Panc1 (cell line): ENCODE results near the gene SH3PXD2A. TPM values are rescaled to one million over a fixed set of nuclear protein-coding genes. Genes with fewer than 3 reads are reported as not detected.

Source experiments
- ATAC-seq: fragments of 200-7000 bp; cut with Tn5 transposase; 2 replicates; pipeline ENCODE4 v1.9.1; 2020; ENCODE audit warnings: mild to moderate bottlenecking, moderate library complexity
- BruUV-seq: library from RNA; stranded (reverse); fragments of 400-500 nt; replicated peaks from 2 replicates; lab custom pipeline; 2021; lab: Mats Ljungman, UMichigan
- CTCF ChIA-PET: fragments of 300-600 bp; sonication (Branson Sonifier 250); formaldehyde crosslinking; loops from one replicate; lab custom pipeline; 2022; ENCODE audit warnings: antibody characterized with exemption; lab: Charles Lee
- POLR2A ChIA-PET: fragments of 300-600 bp; sonication (Branson Sonifier 250); formaldehyde crosslinking; loops from one replicate; lab custom pipeline; 2022; ENCODE audit warnings: antibody characterized with exemption; lab: Charles Lee
- DNase-seq: peaks from one replicate; pipeline ENCODE4 v3.0.0-alpha.2; 2010; ENCODE audit warnings: low read depth, low spot score
- H3K27ac ChIP-seq: 2 replicates; pipeline ENCODE4 v1.5.1; 2011; ENCODE audit warnings: mild to moderate bottlenecking, low read length, inconsistent platforms
- H3K27me3 ChIP-seq: fragments of 200-500 bp; sonication (Bioruptor generic); 2 replicates; pipeline ENCODE4 v1.6.0; 2014; ENCODE audit warnings: low read length, inconsistent platforms; ENCODE audit not compliant: control insufficient read depth, insufficient read depth
- H3K36me3 ChIP-seq: fragments of 200-500 bp; sonication (Bioruptor generic); 2 replicates; pipeline ENCODE4 v1.5.1; 2014; ENCODE audit warnings: inconsistent platforms, mild to moderate bottlenecking, low read length, moderate library complexity; ENCODE audit not compliant: control insufficient read depth, insufficient read depth
- H3K4me1 ChIP-seq: 2 replicates; pipeline ENCODE4 v1.5.1; 2011; ENCODE audit warnings: inconsistent platforms, mild to moderate bottlenecking, low read length, moderate library complexity; ENCODE audit not compliant: control insufficient read depth, insufficient read depth
- H3K4me3 ChIP-seq, 2 experiments: 2 replicates each; pipeline ENCODE4 v1.5.1; 2011 to 2012; ENCODE audit warnings: low read depth in 2 of 2, low read length in 2 of 2, mild to moderate bottlenecking in 2 of 2, inconsistent platforms in 1 of 2, moderate library complexity in 1 of 2
- H3K9me3 ChIP-seq: fragments of 200-500 bp; sonication (Bioruptor generic); 2 replicates; pipeline ENCODE4 v1.5.1; 2014; ENCODE audit warnings: low read depth, mild to moderate bottlenecking, inconsistent platforms, low read length, moderate library complexity; ENCODE audit not compliant: control insufficient read depth, insufficient read depth
- POLR2AphosphoS5 ChIP-seq: IDR thresholded peaks from 2 replicates; pipeline ENCODE4 v1.6.1; 2012; ENCODE audit warnings: mild to moderate bottlenecking, low read depth, low read length, moderate library complexity
- REST ChIP-seq, 2 experiments: IDR thresholded peaks; 2 replicates each; pipeline ENCODE4 v1.6.1; 2011 to 2012; ENCODE audit warnings: low read depth in 2 of 2, control low read depth in 1 of 2, low read length in 1 of 2, mild to moderate bottlenecking in 1 of 2, moderate library complexity in 1 of 2; ENCODE audit not compliant: insufficient read depth in 1 of 2
- SIN3A ChIP-seq: IDR thresholded peaks from 2 replicates; pipeline ENCODE4 v1.6.1; 2012; ENCODE audit warnings: low read depth, mild to moderate bottlenecking, low read length, moderate library complexity, borderline replicate concordance; ENCODE audit not compliant: insufficient read depth
- TCF7L2 ChIP-seq: IDR thresholded peaks from 2 replicates; pipeline ENCODE4 v1.6.1; 2011; ENCODE audit warnings: mild to moderate bottlenecking, low read depth, low read length, inconsistent platforms
- in situ Hi-C: cut with HindIII; loops from 2 replicates; pipeline ENCODE4 v1.10.0; 2016; ENCODE audit warnings: low sequenced_read_pairs, low pct_unique_long_range_greater_than_20kb
- intact Hi-C: fragments of 100-400 bp; cut with micrococcal nuclease; formaldehyde crosslinking; loops from one replicate; pipeline ENCODE4 v1.10.0; 2022; ENCODE audit not compliant: unreplicated experiment
- total RNA-seq: library from RNA; stranded (reverse); gene quantifications from one replicate; pipeline ENCODE4 v1.2.1, GENCODE V29; 2021; ENCODE audit not compliant: unreplicated experiment
- TF ChIP-seq, protein P1 (sequence below): fragments of 450-650 bp; IDR thresholded peaks from 2 replicates; pipeline ENCODE4 v1.5.1; 2017; ENCODE audit warnings: mild to moderate bottlenecking

Gene SH3PXD2A
- total RNA-seq, 1 experiment from 2014 or later = 5.7 TPM

DNA sequence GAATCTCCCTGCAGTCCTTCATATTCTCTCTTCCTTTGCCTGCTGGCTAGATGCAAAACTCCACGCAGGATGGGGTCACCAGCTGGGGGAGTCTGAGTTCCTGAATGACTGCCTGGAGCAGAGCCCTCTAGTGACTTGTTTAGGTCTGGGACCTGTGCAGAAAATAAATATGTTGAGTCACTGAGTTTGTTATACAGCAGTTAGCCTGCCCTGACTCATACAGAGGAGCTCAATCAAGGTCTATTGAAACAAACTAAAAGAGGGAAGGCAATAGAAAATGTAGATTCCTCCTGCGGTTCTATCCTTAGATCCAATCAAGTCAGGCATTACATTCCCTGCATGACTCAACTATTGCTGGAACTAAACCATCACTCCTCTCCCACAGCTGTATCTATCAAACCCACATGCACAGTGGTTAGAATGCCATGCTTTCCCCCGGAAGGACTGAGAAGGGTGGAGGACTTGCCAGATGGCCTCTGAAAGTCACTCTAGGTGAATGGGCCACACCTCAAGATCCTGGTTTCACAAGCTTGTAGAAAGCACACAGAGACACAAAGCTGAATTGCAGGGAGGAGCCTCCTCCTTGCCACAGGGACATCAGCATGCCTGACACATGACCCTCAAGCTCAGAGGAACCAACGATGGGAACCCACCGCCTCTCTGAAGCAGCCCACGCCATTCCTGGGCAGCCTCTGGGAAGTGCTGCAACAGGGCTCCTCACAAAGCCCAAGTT lies 73.9 kb downstream of the SH3PXD2A start:
- no peak for TF ChIP-seq TCF7L2
- TF ChIP-seq, protein P1, sequence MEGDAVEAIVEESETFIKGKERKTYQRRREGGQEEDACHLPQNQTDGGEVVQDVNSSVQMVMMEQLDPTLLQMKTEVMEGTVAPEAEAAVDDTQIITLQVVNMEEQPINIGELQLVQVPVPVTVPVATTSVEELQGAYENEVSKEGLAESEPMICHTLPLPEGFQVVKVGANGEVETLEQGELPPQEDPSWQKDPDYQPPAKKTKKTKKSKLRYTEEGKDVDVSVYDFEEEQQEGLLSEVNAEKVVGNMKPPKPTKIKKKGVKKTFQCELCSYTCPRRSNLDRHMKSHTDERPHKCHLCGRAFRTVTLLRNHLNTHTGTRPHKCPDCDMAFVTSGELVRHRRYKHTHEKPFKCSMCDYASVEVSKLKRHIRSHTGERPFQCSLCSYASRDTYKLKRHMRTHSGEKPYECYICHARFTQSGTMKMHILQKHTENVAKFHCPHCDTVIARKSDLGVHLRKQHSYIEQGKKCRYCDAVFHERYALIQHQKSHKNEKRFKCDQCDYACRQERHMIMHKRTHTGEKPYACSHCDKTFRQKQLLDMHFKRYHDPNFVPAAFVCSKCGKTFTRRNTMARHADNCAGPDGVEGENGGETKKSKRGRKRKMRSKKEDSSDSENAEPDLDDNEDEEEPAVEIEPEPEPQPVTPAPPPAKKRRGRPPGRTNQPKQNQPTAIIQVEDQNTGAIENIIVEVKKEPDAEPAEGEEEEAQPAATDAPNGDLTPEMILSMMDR = no peak
- no peak for TF ChIP-seq REST (IDR thresholded peaks at IDR 0.05; ENCODE audit: insufficient read depth in 1 of 2, low read depth in 2 of 2, low read length in 1 of 2)
- no peak for TF ChIP-seq POLR2AphosphoS5
- no peak for TF ChIP-seq SIN3A
- Histone ChIP-seq H3K27ac (no peak overlapping the region), H3K36me3 (no peaks in the 10 kb centered on the region), H3K4me1 (peaks cover 4% of the 10 kb centered on the region), H3K27me3 (no peaks in the 10 kb centered on the region), H3K9me3 (no peaks in the 10 kb centered on the region), H3K4me3 (no peak overlapping the region)
- intact Hi-C loops = no loop called here
- ChIA-PET CTCF (interaction anchor here (0.9 kb wide), 1 partner anchor 18 kb away, joined by 3 read pairs; no protein-coding TSS in a partner anchor), POLR2A (interaction anchor here (0.5 kb wide), 1 partner anchor 341 kb away, joined by 3 read pairs; no protein-coding TSS in a partner anchor)
- DNase-seq = peak; percentile 20
- no TSS peak for BruUV-seq
- ATAC-seq = peak; percentile 79
- in situ Hi-C loops = no loop called here

DNA sequence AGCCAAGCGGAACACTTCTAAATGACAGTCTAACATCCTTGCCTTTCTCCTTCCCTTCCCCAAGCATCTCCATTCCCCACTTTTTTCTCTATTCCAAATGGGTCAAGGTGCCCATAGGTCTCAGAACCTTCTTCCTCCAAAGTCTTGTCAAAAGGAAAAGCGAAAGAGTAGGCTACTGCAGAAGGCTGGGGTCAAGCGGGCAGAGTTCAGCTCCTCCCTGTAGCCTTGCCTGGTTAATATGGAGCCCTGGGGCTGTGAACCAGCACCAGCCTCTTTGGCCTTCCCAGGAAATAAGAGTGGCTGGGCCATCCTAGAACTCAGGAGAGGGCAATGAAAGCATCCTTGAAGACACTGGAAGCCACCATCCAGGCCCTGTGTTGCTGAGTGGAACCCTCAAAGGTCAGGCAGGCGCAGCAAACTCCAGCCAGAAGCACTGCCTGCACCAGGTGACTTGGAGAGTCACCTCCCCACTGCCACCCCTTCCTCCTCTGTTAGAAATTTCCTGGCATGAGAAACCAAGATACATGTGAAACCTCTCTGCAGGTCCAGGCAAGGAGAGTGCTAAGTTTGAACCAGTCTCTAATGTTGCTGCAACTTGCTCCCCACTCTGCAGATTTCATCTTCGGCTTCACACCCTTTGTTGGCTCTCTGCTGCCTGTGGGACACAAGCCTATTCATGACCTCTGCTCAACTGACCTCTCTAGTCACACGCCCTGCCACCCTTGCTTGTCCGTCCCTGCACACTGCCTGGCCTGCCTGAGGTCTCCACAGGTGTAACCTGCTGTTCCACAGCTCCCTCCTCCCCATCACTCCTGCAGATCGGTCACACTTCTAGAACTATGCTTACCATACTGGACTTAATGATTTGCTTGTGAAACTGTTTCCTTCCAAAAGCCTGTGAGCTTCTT lies 74.9 kb downstream of the SH3PXD2A start:
- Histone ChIP-seq H3K9me3 (no peaks in the 10 kb centered on the region), H3K4me3 (no peak overlapping the region), H3K27me3 (no peaks in the 10 kb centered on the region), H3K36me3 (no peaks in the 10 kb centered on the region), H3K27ac (no peak overlapping the region), H3K4me1 (peaks cover 4% of the 10 kb centered on the region)
- ATAC-seq (no peak), DNase-seq (no peak)
- CTCF ChIA-PET = no interaction called here
- BruUV-seq = no TSS peak
- intact Hi-C loops = no loop called here
- POLR2A ChIA-PET = no interaction called here
- TF ChIP-seq REST (IDR thresholded peaks at IDR 0.05; ENCODE audit: insufficient read depth in 1 of 2, low read depth in 2 of 2, low read length in 1 of 2) (no peak), TCF7L2 (no peak)
- TF ChIP-seq, protein P1 = no peak
- in situ Hi-C loops = no loop called here
